ENCODE data around the gene DPEP1.
"Not testable (repeated sequence)": the region's sequence is repeated elsewhere in the genome, so short reads cannot be mapped to it uniquely, and the experiment has no call there.

Gene DPEP1

GRCh38 chr16:89624777-89625761 lies 11.6 kb downstream of the DPEP1 start:
- DNase-seq (ENCODE audit: low spot score) = no peak
- in situ Hi-C loops (cut with MboI; ENCODE audit: low sequenced_read_pairs, unreplicated experiment) = no loop called here
- no peak for TF ChIP-seq CTCF (IDR thresholded peaks at IDR 0.05; ENCODE audit: borderline replicate concordance, control extremely low read depth, extremely low read depth, insufficient read depth, missing control alignments)

- in situ Hi-C loops (cut with MboI; ENCODE audit: low sequenced_read_pairs, unreplicated experiment) = no loop called here
- no peak for TF ChIP-seq CTCF (IDR thresholded peaks at IDR 0.05; ENCODE audit: borderline replicate concordance, control extremely low read depth, extremely low read depth, insufficient read depth, missing control alignments)
- no peak for DNase-seq (ENCODE audit: low spot score)
Measured at GRCh38 chr16:89629827-89630610, 16.6 kb downstream of the DPEP1 start.

- no peak for TF ChIP-seq CTCF (IDR thresholded peaks at IDR 0.05; ENCODE audit: borderline replicate concordance, control extremely low read depth, extremely low read depth, insufficient read depth, missing control alignments)
- no peak for DNase-seq (ENCODE audit: low spot score)
- in situ Hi-C loops (cut with MboI; ENCODE audit: low sequenced_read_pairs, unreplicated experiment) = no loop called here
Measured at GRCh38 chr16:89633064-89633631, 19.7 kb downstream of the DPEP1 start.

GRCh38 chr16:89634463-89635385 lies 21.3 kb downstream of the DPEP1 start:
- in situ Hi-C loops (cut with MboI; ENCODE audit: low sequenced_read_pairs, unreplicated experiment); DNase-seq (ENCODE audit: low spot score): not testable (repeated sequence)

GRCh38 chr16:89636663-89637062 lies 23.2 kb downstream of the DPEP1 start:
- TF ChIP-seq CTCF (IDR thresholded peaks at IDR 0.05; ENCODE audit: borderline replicate concordance, control extremely low read depth, extremely low read depth, insufficient read depth, missing control alignments) = no peak
- in situ Hi-C loops (cut with MboI; ENCODE audit: low sequenced_read_pairs, unreplicated experiment) = no loop called here
- no peak for DNase-seq (ENCODE audit: low spot score)

GRCh38 chr16:89637379-89637778 lies 23.9 kb downstream of the DPEP1 start:
- TF ChIP-seq CTCF (IDR thresholded peaks at IDR 0.05; ENCODE audit: borderline replicate concordance, control extremely low read depth, extremely low read depth, insufficient read depth, missing control alignments) = no peak
- no peak for DNase-seq (ENCODE audit: low spot score)
- in situ Hi-C loops (cut with MboI; ENCODE audit: low sequenced_read_pairs, unreplicated experiment) = no loop called here

Measured in GM13976 (cell line).